ENCODE measurements around the gene SEPTIN10.

GRCh38 chr2:109513230-109513629 lies 100.5 kb downstream of the SEPTIN10 start:
- TF ChIP-seq CTCF (IDR thresholded peaks at IDR 0.05) (no peak), EZH2 (IDR thresholded peaks at IDR 0.05; ENCODE audit: borderline replicate concordance, insufficient read depth, low read depth, low read length, poor library complexity, severe bottlenecking) (no peak)
